Embryonic facial prominence (tissue), 1 donor: ENCODE data around the gene ZNF418.
"Not testable (repeated sequence)": the region's sequence is repeated elsewhere in the genome, so short reads cannot be mapped to it uniquely, and the experiment has no call there.

Source experiments
- DNase-seq: peaks from one replicate; pipeline ENCODE4 v3.0.0-alpha.2; 2016; ENCODE audit errors: extremely low spot score

ZNF418 gene

DNA sequence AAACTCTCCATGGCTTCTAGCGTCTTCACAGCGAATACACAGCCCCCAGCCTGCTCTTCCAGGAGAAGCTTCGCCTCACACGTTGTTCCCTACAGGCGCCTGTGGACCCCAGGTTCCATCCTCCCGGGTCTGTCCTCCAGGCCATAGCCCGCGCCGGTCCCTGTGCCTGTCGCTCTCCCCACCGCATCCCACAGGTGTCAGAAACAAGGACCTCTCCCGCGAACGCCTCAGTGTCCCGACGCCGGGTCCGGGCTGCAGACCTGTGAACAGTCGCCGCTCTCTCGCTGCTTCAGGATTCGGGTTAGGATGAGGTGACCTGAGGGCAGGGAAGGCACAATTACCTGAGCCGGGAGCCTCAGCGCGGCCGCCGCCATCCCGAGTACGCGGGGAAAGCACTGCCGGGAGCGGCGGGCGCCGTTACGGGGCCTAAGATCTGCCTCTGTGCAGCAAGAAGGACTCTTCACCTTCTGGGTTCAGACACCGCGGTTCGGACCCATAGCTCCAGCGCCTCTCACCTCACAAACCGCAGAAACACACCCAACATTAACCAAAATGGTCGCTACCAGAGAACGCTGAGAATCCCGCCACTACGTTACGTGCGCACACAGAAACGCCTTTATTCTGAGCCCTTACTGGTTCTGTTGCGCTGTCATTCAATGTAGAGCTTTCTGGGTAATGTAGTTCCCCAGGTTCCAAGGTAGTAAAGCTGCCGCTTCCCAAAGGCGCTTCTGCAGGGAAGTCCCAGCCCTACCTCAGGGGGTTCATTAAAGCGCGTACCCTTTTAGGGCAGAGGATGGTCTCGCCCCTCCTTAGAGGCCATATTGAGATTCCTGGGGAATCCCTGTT lies at the start of gene ZNF418:
Gene ZNF418 (minus strand): TSS at position 583 of the 846 bp plus-strand sequence. CDS start 1,580 bp downstream, outside the sequence.
- DNase-seq, result peak; percentile 88

DNA sequence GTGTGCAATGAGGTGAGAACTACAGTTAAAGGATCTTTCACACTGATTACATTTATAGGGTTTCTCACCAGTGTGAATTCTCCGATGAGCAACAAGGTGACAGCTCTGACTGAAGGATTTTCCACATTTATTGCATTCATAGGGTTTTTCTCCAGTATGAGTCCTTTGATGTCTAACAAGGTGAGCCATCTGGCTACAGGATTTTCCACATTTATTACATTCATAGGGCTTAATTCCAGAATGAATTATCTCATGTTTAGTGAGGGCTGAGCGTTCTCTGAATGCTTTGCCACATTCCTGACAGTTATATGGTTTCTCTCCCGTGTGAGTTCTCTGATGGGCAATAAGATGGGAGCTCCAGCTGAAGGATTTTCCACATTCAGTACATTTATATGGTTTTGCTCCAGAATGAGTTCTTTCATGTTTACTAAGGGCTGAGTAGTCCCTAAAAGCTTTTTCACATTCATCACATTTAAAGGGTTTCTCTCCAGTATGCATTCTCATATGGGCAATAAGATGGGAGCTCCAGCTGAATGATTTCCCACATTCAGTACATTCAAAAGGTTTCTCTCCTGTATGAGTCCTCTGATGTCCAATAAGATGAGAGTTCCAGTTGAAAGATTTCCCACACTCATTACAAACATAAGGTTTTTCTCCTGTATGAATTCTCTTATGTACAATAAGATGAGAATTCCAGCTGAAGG lies 43.5 kb upstream of the ZNF418 start:
- DNase-seq, result no peak

DNA sequence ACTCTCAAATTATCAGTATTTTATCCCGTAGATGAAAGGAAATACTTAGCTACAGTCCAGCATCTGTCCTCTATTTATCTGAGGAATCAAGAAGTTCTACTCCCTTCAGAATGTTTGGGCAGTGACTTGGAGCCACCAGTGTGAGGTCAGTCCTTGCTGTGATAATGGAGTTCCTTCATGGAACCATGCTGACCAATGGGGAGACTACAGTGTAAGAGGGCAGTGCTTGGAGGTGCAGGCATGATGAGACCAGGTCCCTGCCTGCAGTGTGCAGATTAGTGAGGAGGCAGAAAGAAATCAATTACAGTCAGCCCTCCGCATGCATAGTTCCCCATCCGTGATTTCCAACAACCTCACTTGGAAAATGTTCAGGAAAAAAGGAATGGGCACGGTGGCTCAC lies 39.2 kb upstream of the ZNF418 start, which contains the start of gene C19orf18:
Gene C19orf18 (minus strand): TSS at position 101 of the 400 bp plus-strand sequence. CDS start 102 bp downstream, outside the sequence.
- DNase-seq, result no peak

DNA sequence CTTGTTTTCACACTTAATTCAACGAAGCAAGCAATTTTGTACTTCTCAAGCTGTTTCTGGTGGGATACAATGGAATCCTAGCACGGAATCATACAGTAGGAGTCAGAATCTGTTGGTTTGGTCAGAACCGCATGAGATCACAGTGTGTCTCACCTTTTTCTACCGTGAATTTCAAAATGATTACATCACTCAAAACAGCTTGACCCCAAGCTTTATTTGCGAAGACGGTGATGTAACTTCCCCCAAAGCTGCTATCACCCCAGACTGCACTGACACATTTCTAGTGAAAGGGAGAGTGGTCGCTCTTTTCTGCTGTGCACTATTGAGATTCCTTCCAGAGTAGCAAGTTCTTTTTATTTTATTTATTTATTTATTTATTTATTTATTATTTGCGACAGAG lies 29.6 kb upstream of the ZNF418 start:
- no peak for DNase-seq

- DNase-seq, result no peak
Measured at GRCh38 chr19:57961785-57962184, 26.6 kb upstream of the ZNF418 start.

GRCh38 chr19:57954996-57955395 lies 19.8 kb upstream of the ZNF418 start:
- DNase-seq, result no peak

DNA sequence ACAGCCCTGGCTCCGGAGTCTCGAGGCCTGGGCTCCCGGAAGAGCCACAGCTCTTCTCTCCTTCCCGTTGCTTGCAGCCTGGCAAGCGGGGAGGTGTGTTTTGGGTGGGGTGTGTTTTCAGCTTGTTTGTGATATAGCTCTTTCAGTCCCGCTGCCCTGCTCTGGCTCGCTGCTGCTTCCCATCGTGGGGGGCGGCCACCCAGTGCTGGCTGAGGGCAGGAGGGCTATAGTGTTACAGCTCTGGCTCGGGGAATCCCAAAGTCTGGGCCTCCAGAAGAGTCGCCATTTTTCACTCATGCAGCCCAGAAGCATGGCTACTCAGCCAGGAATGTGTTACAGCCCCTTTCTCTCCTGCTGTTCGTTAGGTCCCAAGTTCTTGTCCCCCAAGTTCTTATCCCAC lies 14.5 kb upstream of the ZNF418 start:
- DNase-seq, result no peak

- DNase-seq, result no peak
Measured at GRCh38 chr19:57949296-57949695, 14.1 kb upstream of the ZNF418 start.

GRCh38 chr19:57947419-57948134 lies 12.4 kb upstream of the ZNF418 start, which contains the start of gene ZNF256:
Gene ZNF256, minus strand, starts transcription at chr19:57947706. Its CDS starts 232 bp downstream, at chr19:57947474.
- DNase-seq, result peak; percentile 89

GRCh38 chr19:57947088-57947418 lies 11.9 kb upstream of the ZNF418 start:
- no peak for DNase-seq

DNA sequence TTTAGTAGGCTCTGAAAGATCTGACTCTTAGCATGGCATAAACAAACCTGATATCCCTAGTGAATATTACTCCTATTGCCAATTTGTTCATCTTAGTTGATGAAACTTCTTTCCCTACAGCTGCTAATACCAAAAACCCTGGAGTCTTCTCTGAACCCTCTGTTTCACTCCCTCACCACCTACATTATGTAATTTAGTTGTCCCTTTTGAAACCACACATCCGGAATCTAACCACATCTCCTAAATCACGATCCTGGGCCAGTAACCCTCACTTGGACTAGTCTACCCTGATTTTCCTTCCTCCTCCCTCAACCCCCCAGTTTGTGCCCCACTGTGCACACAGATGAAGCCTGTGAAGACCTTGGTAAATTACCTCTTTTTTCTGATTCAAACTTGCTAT lies 11.1 kb upstream of the ZNF418 start:
- no peak for DNase-seq

GRCh38 chr19:57941593-57941992 lies 6.4 kb upstream of the ZNF418 start:
- DNase-seq, result no peak

- no peak for DNase-seq
Measured at GRCh38 chr19:57935731-57936130, 529 bp upstream of the ZNF418 start.

DNA sequence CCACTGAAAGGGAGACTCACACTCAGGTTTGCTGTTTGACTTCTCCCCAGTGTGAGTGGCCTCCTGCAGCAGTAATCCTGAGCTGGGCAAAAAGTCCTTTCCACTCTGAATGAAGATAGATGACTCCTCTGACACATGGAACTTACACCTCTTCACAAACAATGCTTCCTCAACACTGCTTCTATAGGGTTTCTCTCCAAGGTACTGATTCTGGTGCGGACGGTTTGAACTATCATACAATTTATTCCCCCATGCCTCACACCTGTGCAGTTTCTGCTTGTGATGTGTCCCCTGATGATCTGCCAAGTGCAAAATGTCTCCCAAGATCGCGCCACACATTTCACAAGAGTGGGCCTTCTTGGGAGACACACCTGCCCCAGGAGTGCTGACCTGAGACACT lies 7.6 kb downstream of the ZNF418 start:
- DNase-seq, result no peak

GRCh38 chr19:57916168-57916995 lies 18.8 kb downstream of the ZNF418 start, which contains the start of gene ZNF417:
Gene ZNF417, minus strand, starts transcription at chr19:57916592. Its CDS starts 181 bp downstream, at chr19:57916411.
- DNase-seq, result peak; percentile 87

GRCh38 chr19:57914531-57914930 lies 20.7 kb downstream of the ZNF418 start:
- no peak for DNase-seq

GRCh38 chr19:57907394-57907793 lies 27.8 kb downstream of the ZNF418 start:
- no peak for DNase-seq

DNA sequence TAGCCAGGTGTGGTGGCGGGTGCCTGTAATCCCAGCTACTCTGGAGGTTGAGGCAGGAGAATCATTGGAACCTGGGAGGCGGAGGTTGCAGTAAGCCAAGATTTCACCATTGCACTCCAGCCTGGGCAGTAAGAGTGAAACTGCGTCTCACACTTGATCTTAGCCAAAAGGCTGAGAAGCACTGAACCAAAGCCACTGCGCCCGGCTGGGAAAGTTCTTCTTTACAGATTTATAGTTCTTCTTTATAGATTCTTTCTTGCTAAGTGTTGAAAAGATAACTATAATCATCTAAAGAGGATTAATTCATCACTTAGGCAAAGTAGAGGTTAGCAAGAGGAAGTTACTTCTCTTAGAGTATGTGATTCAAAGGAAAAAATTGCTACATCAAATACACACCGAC lies 29.9 kb downstream of the ZNF418 start:
- DNase-seq, result no peak

GRCh38 chr19:57903618-57904184 lies 31.5 kb downstream of the ZNF418 start:
- DNase-seq, result no peak

DNA sequence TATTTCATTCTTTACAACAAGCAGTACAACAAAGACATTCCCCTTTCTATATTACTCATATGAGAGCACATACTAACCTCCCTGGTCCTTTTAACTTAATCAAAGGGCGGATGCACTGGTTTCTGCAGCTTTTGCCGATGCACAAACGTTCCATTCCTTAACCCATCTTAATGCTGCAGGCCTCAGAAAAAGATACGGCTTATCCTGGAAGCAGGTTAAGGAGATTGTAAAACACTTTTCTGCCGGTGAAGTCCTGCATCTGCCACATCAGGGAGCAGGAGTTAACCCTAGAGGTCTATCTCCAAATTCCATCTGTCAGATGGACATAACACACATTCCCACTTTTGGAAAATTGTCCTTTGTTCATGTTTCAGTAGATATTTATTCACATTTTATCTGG lies 34.9 kb downstream of the ZNF418 start:
- no peak for DNase-seq

DNA sequence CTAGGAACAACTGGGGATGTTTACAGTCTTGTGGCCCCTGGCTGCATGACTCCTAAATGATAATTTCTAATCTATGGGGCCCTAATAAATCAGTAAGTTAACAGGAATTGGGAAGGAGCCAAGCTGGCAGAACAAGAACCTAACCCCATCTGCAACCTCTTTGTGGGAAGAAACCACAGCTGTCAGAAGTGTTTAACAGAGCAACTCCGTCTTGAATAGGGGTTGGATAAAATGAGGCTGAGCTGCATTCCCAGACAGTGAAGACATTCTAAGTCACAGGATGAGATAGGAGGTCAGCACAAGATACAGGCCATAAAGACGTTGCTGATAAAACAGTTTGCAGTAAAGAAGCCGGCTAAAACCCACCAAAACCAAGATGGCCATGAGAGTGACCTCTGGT lies 44.5 kb downstream of the ZNF418 start:
- not testable (repeated sequence) for DNase-seq
